HG03066 (cell line): ENCODE data around the gene ABI3.
"Not testable (repeated sequence)": the region's sequence is repeated elsewhere in the genome, so short reads cannot be mapped to it uniquely, and the experiment has no call there.

Source experiments
- ATAC-seq: cut with Tn5 transposase; IDR thresholded peaks from one replicate; pipeline ENCODE4 v1.9.1; 2021; ENCODE audit warnings: low read depth; ENCODE audit not compliant: unreplicated experiment

Gene ABI3

GRCh38 chr17:49249292-49249794, 38.8 kb downstream of the ABI3 start:
- ATAC-seq, result no peak

- no peak for ATAC-seq
These were observed 39.5 kb downstream of the ABI3 start for GRCh38 chr17:49249890-49250522.

DNA sequence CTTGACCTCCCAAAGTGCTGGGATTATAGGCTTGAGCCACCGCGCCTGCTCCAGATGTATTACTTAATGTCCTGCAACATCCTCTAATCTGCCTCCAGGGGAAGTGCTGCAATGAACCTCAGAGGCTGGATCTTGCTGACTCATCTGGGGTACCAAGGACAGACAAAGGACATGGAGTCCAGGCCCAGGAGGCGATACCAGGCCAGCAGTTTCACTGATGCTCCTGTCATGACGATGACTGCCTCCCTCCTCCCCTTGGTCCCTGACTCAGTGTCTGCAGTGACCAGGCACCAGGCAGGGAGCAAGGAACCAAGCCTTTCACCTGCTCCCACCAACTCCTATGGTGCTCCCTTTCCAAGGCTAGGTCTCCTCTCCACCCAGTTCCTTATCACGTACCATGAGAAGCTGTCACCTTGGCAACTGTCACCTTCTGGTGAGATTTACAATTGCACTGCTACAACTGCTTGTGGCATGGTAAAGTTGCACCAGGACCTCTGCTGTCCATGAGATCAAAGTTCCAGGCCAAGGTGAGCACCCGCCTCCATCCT, 41.7 kb downstream of the ABI3 start:
- ATAC-seq, result no peak

GRCh38 chr17:49254066-49254465, 43.6 kb downstream of the ABI3 start:
- no peak for ATAC-seq

DNA sequence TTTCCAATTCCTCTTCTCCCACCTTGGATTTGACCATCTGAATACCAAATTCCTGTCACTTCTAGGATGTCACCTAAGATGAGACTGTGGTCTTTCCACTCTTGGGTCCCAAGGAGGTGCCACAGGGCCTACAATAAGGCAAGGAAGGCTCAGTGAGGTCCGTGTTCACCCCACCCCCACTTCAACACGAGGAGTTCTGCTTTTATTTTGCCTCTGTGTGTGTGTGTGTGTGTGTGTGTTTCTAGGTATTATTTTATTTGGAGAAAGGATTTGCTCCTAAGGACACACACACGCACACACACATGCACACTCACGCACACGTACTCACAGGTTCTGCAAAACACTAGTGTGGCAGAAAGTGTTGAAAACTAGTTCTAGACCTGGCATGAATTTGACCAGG, 44.6 kb downstream of the ABI3 start:
- no peak for ATAC-seq

DNA sequence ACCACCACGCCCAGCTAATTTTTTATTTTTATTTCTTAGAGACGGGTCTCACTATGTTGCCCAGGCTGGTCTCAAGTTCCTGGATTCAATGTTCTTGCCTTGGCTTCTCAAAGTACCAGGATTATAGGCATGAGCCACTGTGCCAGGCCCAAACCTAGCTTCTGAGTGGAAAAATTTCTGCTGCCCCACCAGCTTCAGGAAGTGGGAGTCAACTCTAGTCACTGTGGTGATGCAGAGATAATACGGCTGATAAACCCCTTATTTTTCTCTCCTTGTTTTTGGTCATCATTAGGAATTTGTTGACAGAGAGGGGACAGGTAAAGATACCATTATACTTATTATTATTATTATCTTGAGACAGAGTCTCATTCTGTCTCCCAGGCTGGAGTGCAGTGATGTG, 47.9 kb downstream of the ABI3 start:
- ATAC-seq, result no peak

DNA sequence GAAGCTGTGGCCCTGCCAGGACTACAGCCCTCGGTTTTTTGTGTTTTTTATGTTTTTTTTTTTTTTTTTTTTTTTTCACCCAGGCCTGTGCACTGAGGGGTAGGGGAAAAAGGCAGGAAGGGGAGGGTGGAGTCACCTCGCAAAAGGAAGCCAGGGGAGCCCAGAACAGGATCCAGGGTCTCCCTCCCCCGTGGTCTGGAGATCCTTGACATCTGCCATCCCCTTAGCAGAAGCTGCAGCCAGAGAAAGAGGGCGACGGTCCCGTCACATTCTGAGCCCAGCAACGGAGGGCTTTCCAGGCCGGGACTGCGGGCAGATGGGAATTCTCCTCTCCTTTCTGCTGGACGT, 49.1 kb downstream of the ABI3 start:
- no peak for ATAC-seq

- ATAC-seq, result no peak
These were observed 49.7 kb downstream of the ABI3 start for GRCh38 chr17:49260011-49260816.

GRCh38 chr17:49260817-49261291, 50.3 kb downstream of the ABI3 start:
- no peak for ATAC-seq

DNA sequence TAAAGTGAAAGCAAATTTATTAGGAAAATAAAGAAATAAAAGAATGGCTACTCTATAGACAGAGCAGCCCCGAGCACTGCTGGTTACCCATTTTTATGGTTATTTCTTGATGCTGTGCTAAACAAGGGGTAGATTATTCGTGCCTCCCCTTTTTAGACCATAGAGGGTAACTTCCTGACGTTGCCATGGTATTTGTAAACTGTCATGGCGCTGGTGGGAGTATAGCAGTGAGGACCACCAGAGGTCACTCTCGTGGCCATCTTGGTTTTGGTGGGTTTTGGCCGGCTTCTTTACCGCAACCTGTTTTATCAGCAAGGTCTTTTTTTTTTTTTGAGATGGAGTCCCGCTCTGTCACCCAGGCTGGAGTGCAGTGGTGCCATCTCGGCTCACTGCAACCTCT, 51.0 kb downstream of the ABI3 start:
- not testable (repeated sequence) for ATAC-seq

- no peak for ATAC-seq
These were observed 55.7 kb downstream of the ABI3 start for GRCh38 chr17:49266233-49266632.

DNA sequence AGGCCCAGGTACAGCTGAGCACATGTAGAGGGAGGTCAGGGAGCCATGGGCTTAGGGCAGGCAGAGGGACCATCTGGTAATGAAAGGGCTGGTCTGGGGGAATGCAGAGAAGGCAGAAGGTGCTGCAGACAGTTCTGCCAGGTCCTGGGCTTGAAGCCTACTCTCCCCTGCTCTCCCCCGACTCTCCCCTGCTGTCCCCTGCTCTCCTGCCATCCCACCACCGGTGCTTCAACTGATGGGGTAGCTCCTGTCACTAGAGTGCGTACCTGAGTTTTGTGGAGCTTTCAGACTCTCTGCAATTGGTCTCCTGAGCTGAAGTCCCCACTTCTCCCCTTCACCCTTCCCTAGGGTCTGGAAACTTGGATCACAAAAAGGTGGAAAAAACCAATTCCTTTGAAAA, 57.4 kb downstream of the ABI3 start:
- no peak for ATAC-seq

DNA sequence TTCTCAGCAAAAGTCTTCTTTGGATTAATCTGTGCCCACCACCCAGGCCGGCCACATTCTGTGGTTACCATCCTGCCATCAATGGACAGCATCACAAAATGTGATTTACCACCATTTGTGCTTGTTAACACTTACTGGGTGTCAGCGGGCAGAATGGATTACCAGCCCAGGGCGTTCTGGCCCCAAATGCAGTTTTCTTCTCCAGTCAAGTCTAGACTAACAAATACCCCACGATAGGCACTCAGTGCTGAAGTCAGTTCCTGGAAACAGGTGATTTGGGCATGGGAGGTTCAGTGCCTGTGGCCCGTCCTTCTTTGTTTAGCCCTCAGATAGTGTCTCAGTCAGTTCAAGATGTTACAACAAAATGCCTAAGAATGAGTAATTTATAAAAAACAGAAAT, 58.8 kb downstream of the ABI3 start:
- no peak for ATAC-seq
